ENCODE results near the gene TP73.

The TP73 gene

GRCh38 chr1:3773572-3774275 lies 121.4 kb downstream of the TP73 start:
- H3K4me3 ChIP-seq (ENCODE audit: low read length), result no peak overlapping the region
- TF ChIP-seq ZNF274 (IDR thresholded peaks at IDR 0.05; ENCODE audit: low read depth, low read length), result no peak

GRCh38 chr1:3774276-3774945 lies 122.1 kb downstream of the TP73 start:
- H3K4me3 ChIP-seq (ENCODE audit: low read length), result no peak overlapping the region
- no peak for TF ChIP-seq ZNF274 (IDR thresholded peaks at IDR 0.05; ENCODE audit: low read depth, low read length)

GRCh38 chr1:3774946-3775489 lies 122.7 kb downstream of the TP73 start:
- no peak overlapping the region for H3K4me3 ChIP-seq (ENCODE audit: low read length)
- TF ChIP-seq ZNF274 (IDR thresholded peaks at IDR 0.05; ENCODE audit: low read depth, low read length), result no peak

GRCh38 chr1:3775490-3776230 lies 123.3 kb downstream of the TP73 start:
- no peak overlapping the region for H3K4me3 ChIP-seq (ENCODE audit: low read length)
- TF ChIP-seq ZNF274 (IDR thresholded peaks at IDR 0.05; ENCODE audit: low read depth, low read length), result no peak

- no peak for TF ChIP-seq ZNF274 (IDR thresholded peaks at IDR 0.05; ENCODE audit: low read depth, low read length)
- no peak overlapping the region for H3K4me3 ChIP-seq (ENCODE audit: low read length)
These were observed 124.1 kb downstream of the TP73 start for GRCh38 chr1:3776231-3776961.

- no peak overlapping the region for H3K4me3 ChIP-seq (ENCODE audit: low read length)
- TF ChIP-seq ZNF274 (IDR thresholded peaks at IDR 0.05; ENCODE audit: low read depth, low read length), result no peak
These were observed 124.8 kb downstream of the TP73 start for GRCh38 chr1:3777078-3777547.

GRCh38 chr1:3777647-3778589 lies 125.6 kb downstream of the TP73 start:
- TF ChIP-seq ZNF274 (IDR thresholded peaks at IDR 0.05; ENCODE audit: low read depth, low read length), result no peak
- no peak overlapping the region for H3K4me3 ChIP-seq (ENCODE audit: low read length)

- H3K4me3 ChIP-seq (ENCODE audit: low read length), result no peak overlapping the region
- TF ChIP-seq ZNF274 (IDR thresholded peaks at IDR 0.05; ENCODE audit: low read depth, low read length), result no peak
These were observed 126.4 kb downstream of the TP73 start for GRCh38 chr1:3778590-3779264.

GRCh38 chr1:3779265-3779911 lies 127.1 kb downstream of the TP73 start:
- no peak overlapping the region for H3K4me3 ChIP-seq (ENCODE audit: low read length)
- no peak for TF ChIP-seq ZNF274 (IDR thresholded peaks at IDR 0.05; ENCODE audit: low read depth, low read length)

GRCh38 chr1:3779912-3780416 lies 127.6 kb downstream of the TP73 start:
- TF ChIP-seq ZNF274 (IDR thresholded peaks at IDR 0.05; ENCODE audit: low read depth, low read length), result no peak
- H3K4me3 ChIP-seq (ENCODE audit: low read length), result no peak overlapping the region

- no peak for TF ChIP-seq ZNF274 (IDR thresholded peaks at IDR 0.05; ENCODE audit: low read depth, low read length)
- H3K4me3 ChIP-seq (ENCODE audit: low read length), result no peak overlapping the region
These were observed 128.6 kb downstream of the TP73 start for GRCh38 chr1:3780901-3781300.

Measured in GM08714 (cell line).